ENCODE data around the gene TAF5L.

DNA sequence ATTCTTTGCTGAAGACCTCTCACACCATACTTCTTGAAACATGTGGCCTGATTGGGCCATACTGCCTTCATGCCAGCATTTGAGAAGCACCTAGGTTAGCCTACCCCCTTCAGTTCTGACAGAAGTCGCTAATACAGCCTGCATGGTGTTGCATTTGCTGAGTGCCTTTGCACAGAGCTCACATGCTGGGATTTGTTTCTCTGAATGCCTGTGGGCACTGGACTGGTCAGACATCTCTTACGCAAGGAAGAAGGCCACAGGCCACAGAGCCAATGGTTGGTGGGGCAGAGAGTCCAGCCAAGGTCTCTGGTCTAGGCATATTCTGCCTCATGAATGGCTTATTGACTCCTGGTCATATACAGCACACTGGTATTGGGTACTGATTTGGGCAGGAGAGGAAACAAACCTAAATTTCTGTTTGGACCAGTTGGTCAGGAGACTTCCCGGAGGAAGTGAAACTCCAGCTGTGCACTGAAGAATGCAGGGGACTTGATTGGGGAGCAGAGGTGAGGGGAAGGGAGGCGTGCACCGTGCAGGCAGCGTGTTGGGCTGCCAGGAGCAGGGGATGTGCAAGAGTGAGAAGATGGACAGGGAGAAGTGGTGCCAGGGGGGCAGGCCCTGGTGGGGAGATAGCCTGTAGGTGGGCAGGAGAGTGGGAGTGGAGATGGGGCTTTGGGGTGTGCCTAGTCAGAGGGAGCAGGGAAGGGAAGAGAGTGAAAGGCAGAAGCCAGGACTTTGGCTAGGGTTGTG lies 18.2 kb upstream of the TAF5L start:
- TF ChIP-seq POLR2A (IDR thresholded peaks at IDR 0.05) = no peak
- TF ChIP-seq, protein P1, sequence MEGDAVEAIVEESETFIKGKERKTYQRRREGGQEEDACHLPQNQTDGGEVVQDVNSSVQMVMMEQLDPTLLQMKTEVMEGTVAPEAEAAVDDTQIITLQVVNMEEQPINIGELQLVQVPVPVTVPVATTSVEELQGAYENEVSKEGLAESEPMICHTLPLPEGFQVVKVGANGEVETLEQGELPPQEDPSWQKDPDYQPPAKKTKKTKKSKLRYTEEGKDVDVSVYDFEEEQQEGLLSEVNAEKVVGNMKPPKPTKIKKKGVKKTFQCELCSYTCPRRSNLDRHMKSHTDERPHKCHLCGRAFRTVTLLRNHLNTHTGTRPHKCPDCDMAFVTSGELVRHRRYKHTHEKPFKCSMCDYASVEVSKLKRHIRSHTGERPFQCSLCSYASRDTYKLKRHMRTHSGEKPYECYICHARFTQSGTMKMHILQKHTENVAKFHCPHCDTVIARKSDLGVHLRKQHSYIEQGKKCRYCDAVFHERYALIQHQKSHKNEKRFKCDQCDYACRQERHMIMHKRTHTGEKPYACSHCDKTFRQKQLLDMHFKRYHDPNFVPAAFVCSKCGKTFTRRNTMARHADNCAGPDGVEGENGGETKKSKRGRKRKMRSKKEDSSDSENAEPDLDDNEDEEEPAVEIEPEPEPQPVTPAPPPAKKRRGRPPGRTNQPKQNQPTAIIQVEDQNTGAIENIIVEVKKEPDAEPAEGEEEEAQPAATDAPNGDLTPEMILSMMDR (IDR thresholded peaks at IDR 0.05) = no peak
- no peak for TF ChIP-seq POLR2AphosphoS5 (IDR thresholded peaks at IDR 0.05)
- no peak for TF ChIP-seq EP300 (IDR thresholded peaks at IDR 0.05)
